IMR-90 (cell line): ENCODE measurements around the gene FRMD5. TPM values are rescaled to one million over a fixed set of nuclear protein-coding genes. Genes with fewer than 3 reads are reported as not detected.

Source experiments
- ATAC-seq: fragments of 200-7000 bp; cut with Tn5 transposase; 2 replicates; pipeline ENCODE4 v1.9.1; 2020; ENCODE audit warnings: low read depth, mild to moderate bottlenecking, moderate library complexity
- BruUV-seq: library from RNA; stranded (reverse); fragments of 400-500 nt; replicated peaks from 2 replicates; lab custom pipeline; 2021; lab: Mats Ljungman, UMichigan
- CTCF ChIA-PET: fragments of 300-600 bp; formaldehyde crosslinking; extraction: SDS; loops from one replicate; lab custom pipeline; 2021; ENCODE audit warnings: antibody characterized with exemption; lab: Yijun Ruan, JAX
- POLR2A ChIA-PET: fragments of 300-600 bp; sonication (Branson Sonifier 250); formaldehyde crosslinking; loops from one replicate; lab custom pipeline; 2022; ENCODE audit warnings: antibody characterized with exemption; ENCODE audit not compliant: unreplicated experiment; lab: Charles Lee
- DNase-seq: peaks from one replicate; pipeline ENCODE4 v3.0.0; 2013
- H2AFZ ChIP-seq: replicated peaks from 2 replicates; pipeline ENCODE3; 2013; ENCODE audit warnings: low read length, mild to moderate bottlenecking; ENCODE audit not compliant: poor library complexity
- H2AK5ac ChIP-seq: 2 replicates; pipeline ENCODE4 v1.6.1; 2013; ENCODE audit warnings: low read depth, low read length, inconsistent platforms
- H2AK9ac ChIP-seq: replicated peaks from 2 replicates; pipeline ENCODE3; 2013; ENCODE audit warnings: mild to moderate bottlenecking, low read depth, low read length, moderate library complexity; ENCODE audit not compliant: poor library complexity
- H2BK120ac ChIP-seq: 2 replicates; pipeline ENCODE4 v1.6.1; 2013; ENCODE audit warnings: low read depth, low read length, inconsistent platforms
- H2BK15ac ChIP-seq: 3 replicates; pipeline ENCODE4 v1.6.1; 2013; ENCODE audit warnings: low read depth, low read length, inconsistent platforms
- H2BK20ac ChIP-seq: 2 replicates; pipeline ENCODE4 v1.6.1; 2013; ENCODE audit warnings: low read depth, mild to moderate bottlenecking, inconsistent platforms, low read length, moderate library complexity
- H2BK5ac ChIP-seq: 2 replicates; pipeline ENCODE4 v1.6.1; 2013; ENCODE audit warnings: mild to moderate bottlenecking, low read depth, low read length, inconsistent platforms; ENCODE audit not compliant: poor library complexity, severe bottlenecking
- H3K14ac ChIP-seq: replicated peaks from 2 replicates; pipeline ENCODE4 v1.6.1; 2013; ENCODE audit warnings: low read depth, low read length, inconsistent platforms
- H3K18ac ChIP-seq: 2 replicates; pipeline ENCODE4 v1.6.1; 2013; ENCODE audit warnings: low read depth, low read length, control low read depth
- H3K23ac ChIP-seq: 2 replicates; pipeline ENCODE4 v1.6.1; 2013; ENCODE audit warnings: low read depth, low read length, inconsistent platforms
- H3K27ac ChIP-seq: 2 replicates; pipeline ENCODE4 v1.5.1; 2013; ENCODE audit warnings: mild to moderate bottlenecking, control low read depth, low read length; ENCODE audit not compliant: insufficient read depth
- H3K27me3 ChIP-seq: 2 replicates; pipeline ENCODE4 v1.6.1; 2013; ENCODE audit warnings: low read length; ENCODE audit not compliant: control insufficient read depth, insufficient read depth
- H3K36me3 ChIP-seq: 2 replicates; pipeline ENCODE4 v1.6.1; 2013; ENCODE audit warnings: low read length, mixed read lengths; ENCODE audit not compliant: control insufficient read depth, insufficient read depth
- H3K4ac ChIP-seq: 2 replicates; pipeline ENCODE4 v1.6.1; 2013; ENCODE audit warnings: low read depth, low read length, inconsistent platforms
- H3K4me1 ChIP-seq: 2 replicates; pipeline ENCODE4 v1.6.1; 2013; ENCODE audit warnings: low read length, mixed read lengths; ENCODE audit not compliant: control insufficient read depth, insufficient read depth
- H3K4me2 ChIP-seq: 2 replicates; pipeline ENCODE4 v1.6.1; 2013; ENCODE audit warnings: low read depth, mild to moderate bottlenecking, control low read depth, low read length, moderate library complexity
- H3K4me3 ChIP-seq: 2 replicates; pipeline ENCODE4 v1.5.1; 2013; ENCODE audit warnings: low read depth, mild to moderate bottlenecking, control low read depth, low read length, moderate library complexity; ENCODE audit not compliant: insufficient read depth
- H3K56ac ChIP-seq: 2 replicates; pipeline ENCODE4 v1.6.1; 2013; ENCODE audit warnings: low read length, inconsistent platforms; ENCODE audit not compliant: insufficient read depth; ENCODE audit errors: extremely low read depth
- H3K79me1 ChIP-seq, 2 experiments: 2 replicates each; pipeline ENCODE4 v1.6.1; 2013; ENCODE audit warnings: low read length in 2 of 2, inconsistent platforms in 1 of 2, low read depth in 1 of 2
- H3K9ac ChIP-seq: 2 replicates; pipeline ENCODE4 v1.6.1; 2013; ENCODE audit warnings: low read depth, low read length, control low read depth
- H3K9me1 ChIP-seq: 2 replicates; pipeline ENCODE4 v1.6.1; 2013; ENCODE audit warnings: low read length, inconsistent platforms; ENCODE audit not compliant: insufficient read depth
- H3K9me3 ChIP-seq: 2 replicates; pipeline ENCODE4 v1.6.1; 2013; ENCODE audit warnings: low read length; ENCODE audit not compliant: control insufficient read depth, insufficient read depth
- H4K20me1 ChIP-seq: 2 replicates; pipeline ENCODE4 v1.6.1; 2013; ENCODE audit warnings: low read length, inconsistent platforms; ENCODE audit not compliant: insufficient read depth
- H4K5ac ChIP-seq: 2 replicates; pipeline ENCODE4 v1.6.1; 2013; ENCODE audit warnings: mild to moderate bottlenecking, low read depth, low read length, control low read depth
- H4K8ac ChIP-seq, 2 experiments: 2 replicates each; pipeline ENCODE4 v1.6.1; 2013; ENCODE audit warnings: low read depth in 2 of 2, low read length in 2 of 2, control low read depth in 1 of 2, inconsistent platforms in 1 of 2
- H4K91ac ChIP-seq: 2 replicates; pipeline ENCODE4 v1.6.1; 2013; ENCODE audit warnings: low read depth, low read length, inconsistent platforms; ENCODE audit not compliant: insufficient read depth
- FOS ChIP-seq: fragments of 150-350 bp; IDR thresholded peaks from 2 replicates; pipeline ENCODE4 v1.6.1; 2016; ENCODE audit warnings: low read depth, low read length
- MAFK ChIP-seq: IDR thresholded peaks from 2 replicates; pipeline ENCODE4 v1.6.1; 2012; ENCODE audit warnings: low read depth, low read length, improper control_type of control experiment
- RAD21 ChIP-seq: IDR thresholded peaks from 2 replicates; pipeline ENCODE4 v1.6.1; 2012; ENCODE audit warnings: low read length, improper control_type of control experiment
- WGBS, 2 experiments: methylation state at CpG; one replicate each; pipeline versions ENCODE4 v1.1.5 to v1.1.7; 2013; ENCODE audit warnings: missing lambda C conversion rate in 2 of 2; ENCODE audit not compliant: insufficient read length in 1 of 2; ENCODE audit errors: extremely low coverage in 2 of 2; 5-methylcytosine and 5-hydroxymethylcytosine counted together
- dilution Hi-C: fragments of 300-500 bp; cut with HindIII; formaldehyde crosslinking; loops from one replicate; pipeline ENCODE4 v1.14.3; 2018; ENCODE audit warnings: low sequenced_read_pairs; ENCODE audit not compliant: unreplicated experiment
- in situ Hi-C: fragments of 300-500 bp; cut with MboI; formaldehyde crosslinking; loops from 3 replicates; pipeline ENCODE4 v1.14.3; 2019; ENCODE audit warnings: low sequenced_read_pairs, inconsistent platforms, mixed read lengths
- intact Hi-C: fragments of 100-400 bp; cut with micrococcal nuclease; formaldehyde crosslinking; loops from 2 replicates; pipeline ENCODE4 v1.10.0; 2022
- polyA plus RNA-seq, 3 experiments: library from polyadenylated mRNA; depleted of rRNA; stranded (reverse); fragments of >200 nt; gene quantifications; 2 replicates each; pipeline ENCODE4 v1.2.3, GENCODE V29; 2012; ENCODE audit warnings: low replicate concordance in 1 of 3
- total RNA-seq: library from RNA; depleted of rRNA; stranded (reverse); fragments of >200 nt; gene quantifications from 2 replicates; pipeline ENCODE4 v1.2.3, GENCODE V29; 2012
- TF ChIP-seq, protein P1 (sequence below): fragments of 150-350 bp; IDR thresholded peaks from 2 replicates; pipeline ENCODE4 v1.6.1; 2016; ENCODE audit warnings: low read depth, mild to moderate bottlenecking, low read length, moderate library complexity, borderline replicate concordance

The FRMD5 gene
- total and polyA plus RNA-seq, 2 of the 4 experiments (the other 2 are of a cell fraction), result 4.1 to 5.4 TPM

DNA sequence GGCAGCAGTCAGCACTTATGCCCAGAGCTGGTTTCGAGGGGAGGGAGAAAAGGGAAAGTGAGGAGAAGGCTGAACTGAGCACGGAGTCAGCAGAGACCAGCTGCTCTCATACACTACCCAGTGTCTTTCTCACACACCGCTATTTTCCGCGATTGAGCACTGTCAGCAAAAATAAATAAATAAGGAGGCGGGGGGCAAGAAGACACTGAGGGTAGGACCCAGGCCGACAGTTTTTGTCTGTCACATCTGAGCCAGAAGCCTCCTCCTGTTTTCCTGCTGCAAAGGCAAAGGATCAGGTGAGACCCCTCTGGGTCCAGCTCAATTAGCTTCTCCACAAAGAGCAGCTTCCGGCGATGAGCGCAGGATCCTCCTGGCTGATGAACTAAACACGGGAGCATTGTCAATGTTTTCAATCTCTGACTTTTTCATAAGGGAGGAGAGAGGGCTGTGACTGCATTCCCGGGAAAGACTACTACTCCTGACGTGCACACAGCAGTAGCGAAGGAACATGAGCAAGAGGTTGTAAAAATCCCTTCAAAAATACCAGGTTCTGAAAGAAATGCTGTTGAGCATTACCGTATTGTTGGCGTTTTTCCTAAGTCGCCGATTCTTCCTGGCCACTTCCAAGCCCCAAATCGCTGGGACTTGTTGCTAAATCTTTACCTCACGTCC lies 1.3 kb downstream of the FRMD5 start:
- dilution Hi-C loops, result no loop called here
- no peak overlapping the region; the same call in 1 of the 2 replicates for H4K5ac ChIP-seq
- POLR2A ChIA-PET, result no interaction called here
- no peaks in the 10 kb centered on the region for H3K9me3 ChIP-seq
- no peaks in the 10 kb centered on the region for H4K20me1 ChIP-seq
- H3K27me3 ChIP-seq, result no peaks in the 10 kb centered on the region
- no peaks in the 10 kb centered on the region for H3K9me1 ChIP-seq
- peak overlapping the region; percentile 17; the same call in 1 of the 2 replicates for H2BK120ac ChIP-seq
- peak overlapping the region; percentile 98 for H2AFZ ChIP-seq
- TF ChIP-seq MAFK (peak; percentile 97), FOS (no peak), RAD21 (peak; percentile 5; the same call in 1 of the 2 replicates)
- TF ChIP-seq, protein P1, sequence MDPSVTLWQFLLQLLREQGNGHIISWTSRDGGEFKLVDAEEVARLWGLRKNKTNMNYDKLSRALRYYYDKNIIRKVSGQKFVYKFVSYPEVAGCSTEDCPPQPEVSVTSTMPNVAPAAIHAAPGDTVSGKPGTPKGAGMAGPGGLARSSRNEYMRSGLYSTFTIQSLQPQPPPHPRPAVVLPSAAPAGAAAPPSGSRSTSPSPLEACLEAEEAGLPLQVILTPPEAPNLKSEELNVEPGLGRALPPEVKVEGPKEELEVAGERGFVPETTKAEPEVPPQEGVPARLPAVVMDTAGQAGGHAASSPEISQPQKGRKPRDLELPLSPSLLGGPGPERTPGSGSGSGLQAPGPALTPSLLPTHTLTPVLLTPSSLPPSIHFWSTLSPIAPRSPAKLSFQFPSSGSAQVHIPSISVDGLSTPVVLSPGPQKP, result no peak
- H3K4me1 ChIP-seq, result no peaks in the 10 kb centered on the region; the same call in 1 of the 2 replicates
- peaks cover 12 to 19% of the 10 kb centered on the region in 2 experiments for H3K79me1 ChIP-seq
- peak overlapping the region; percentile 48; the same call in 1 of the 3 replicates for H2BK15ac ChIP-seq
- H2BK20ac ChIP-seq, result peak overlapping the region; percentile 10; the same call in 1 of the 2 replicates
- H2AK5ac ChIP-seq, result peak overlapping the region; percentile 3; the same call in 1 of the 2 replicates
- CTCF ChIA-PET, result no interaction called here
- H3K14ac ChIP-seq, result peak overlapping the region; percentile 59
- intact Hi-C loops, result loop anchor here (10.0 kb wide), 1 partner anchor 89 kb away; no protein-coding TSS in a partner anchor
- peak overlapping the region; percentile 38 for H3K4ac ChIP-seq
- H3K9ac ChIP-seq, result peak overlapping the region; percentile 34
- in situ Hi-C loops, result no loop called here
- H3K18ac ChIP-seq, result peak overlapping the region; percentile 12; the same call in 1 of the 2 replicates
- peak overlapping the region; percentile 79 for H3K23ac ChIP-seq
- peak overlapping the region; percentile 90 for H3K4me2 ChIP-seq
- H3K56ac ChIP-seq, result peak overlapping the region; percentile 36
- 0 out of 2 replicates have a peak overlapping the region, but pooled peaks have one; percentile 20 for H3K27ac ChIP-seq
- peak overlapping the region; percentile 11 to 25; a peak in 1 of 4 replicates for H4K8ac ChIP-seq
- H3K4me3 ChIP-seq, result peak overlapping the region; percentile 65
- H2AK9ac ChIP-seq, result peak overlapping the region; percentile 88
- peak; percentile 55 for DNase-seq
- ATAC-seq, result 0 out of 2 replicates have a peak, but pooled peaks have one; percentile 2
- no TSS peak for BruUV-seq
- no peaks in the 10 kb centered on the region for H3K36me3 ChIP-seq
- WGBS, 2 experiments, result 0% methylated on average over 3 of the region's 20 CpGs; no CpG with 5 or more reads in 1 of the 2 experiments
- no peak overlapping the region for H2BK5ac ChIP-seq
- H4K91ac ChIP-seq, result no peak overlapping the region; the same call in 1 of the 2 replicates
